GM18498 (cell line): Measurements from ENCODE around the gene HOXB4.

Experiments used
- ATAC-seq: cut with Tn5 transposase; IDR thresholded peaks from one replicate; pipeline ENCODE4 v1.9.1; 2021; ENCODE audit warnings: mild to moderate bottlenecking, moderate library complexity; ENCODE audit not compliant: unreplicated experiment

The HOXB4 gene

GRCh38 chr17:48549914-48550501 lies 28.1 kb downstream of the HOXB4 start:
- ATAC-seq: no peak

GRCh38 chr17:48549281-48549630 lies 28.9 kb downstream of the HOXB4 start:
- no peak for ATAC-seq

- no peak for ATAC-seq
These were observed 29.4 kb downstream of the HOXB4 start for GRCh38 chr17:48548523-48549280.

DNA sequence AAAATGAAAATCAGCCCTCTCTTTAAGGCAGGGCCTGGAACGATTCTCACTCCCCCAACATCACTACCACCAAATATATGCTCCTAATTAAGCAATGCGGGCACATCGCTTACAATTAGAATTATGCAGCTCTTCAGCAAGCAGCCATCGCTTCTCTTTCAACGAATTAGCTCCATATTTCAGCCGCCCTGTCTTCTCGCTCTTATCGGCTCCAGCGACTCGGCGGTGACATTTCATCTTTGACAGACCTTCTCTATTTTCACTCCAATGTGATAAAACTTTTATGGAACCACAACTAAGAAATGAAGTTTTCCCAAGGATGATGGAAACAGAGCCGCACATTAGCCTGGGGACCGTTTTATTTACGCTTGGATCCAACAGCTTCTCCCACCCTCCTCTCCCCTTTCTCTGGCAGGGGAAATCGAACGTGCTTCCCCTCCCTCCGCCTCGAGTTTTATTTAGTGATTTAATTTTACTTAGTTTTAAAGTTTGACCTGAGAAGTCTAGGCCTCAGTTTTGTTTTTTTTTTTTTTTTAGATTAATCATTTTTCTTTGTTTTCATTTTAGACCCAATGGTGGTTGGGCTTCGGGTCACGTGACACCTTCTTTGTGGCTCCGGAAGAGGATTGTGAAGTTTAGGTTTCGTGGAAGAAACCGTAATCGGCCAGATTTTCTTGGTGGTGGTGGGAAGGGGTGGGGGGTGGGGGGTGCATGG lies 30.2 kb downstream of the HOXB4 start:
- ATAC-seq: no peak

- ATAC-seq: no peak
These were observed 31.0 kb downstream of the HOXB4 start for GRCh38 chr17:48546924-48547807.

DNA sequence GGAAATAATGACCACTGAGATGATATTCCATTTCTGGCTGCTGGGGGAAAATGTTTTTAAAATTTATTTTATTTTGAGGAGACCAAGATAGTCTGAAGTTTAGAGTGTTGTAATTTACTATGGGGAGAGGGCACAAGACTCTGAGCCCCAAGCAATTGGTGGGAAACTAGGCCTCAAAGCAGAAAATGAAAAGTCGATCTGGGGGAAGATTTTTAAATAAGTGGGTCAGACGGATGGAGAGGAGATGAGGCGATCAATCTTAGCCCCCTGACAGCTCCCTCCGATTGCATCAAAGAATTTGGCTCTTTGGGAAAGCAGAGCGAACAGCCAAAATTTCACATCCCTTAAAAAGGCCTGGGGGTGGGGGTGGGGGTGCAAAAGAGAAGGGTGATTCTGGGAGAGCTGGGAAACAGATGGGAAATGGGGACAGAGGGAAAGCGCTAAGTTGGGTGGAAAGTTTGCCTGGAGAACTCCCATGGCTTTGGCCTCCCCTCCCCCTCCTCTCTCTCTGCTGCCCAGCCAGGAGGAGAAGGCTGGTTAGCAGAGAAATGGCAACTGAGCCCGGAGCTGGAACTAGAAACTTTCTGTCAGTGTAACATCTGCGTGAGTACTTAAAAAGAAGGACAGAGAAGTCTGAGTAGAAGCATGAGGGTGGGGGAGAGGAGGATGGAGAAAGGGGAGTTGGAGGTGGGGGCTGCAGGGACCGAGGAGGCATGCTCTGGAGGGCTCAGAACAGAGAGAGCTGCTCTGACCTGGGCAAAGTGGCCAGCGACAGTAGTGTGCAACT lies 31.8 kb downstream of the HOXB4 start:
- no peak for ATAC-seq

DNA sequence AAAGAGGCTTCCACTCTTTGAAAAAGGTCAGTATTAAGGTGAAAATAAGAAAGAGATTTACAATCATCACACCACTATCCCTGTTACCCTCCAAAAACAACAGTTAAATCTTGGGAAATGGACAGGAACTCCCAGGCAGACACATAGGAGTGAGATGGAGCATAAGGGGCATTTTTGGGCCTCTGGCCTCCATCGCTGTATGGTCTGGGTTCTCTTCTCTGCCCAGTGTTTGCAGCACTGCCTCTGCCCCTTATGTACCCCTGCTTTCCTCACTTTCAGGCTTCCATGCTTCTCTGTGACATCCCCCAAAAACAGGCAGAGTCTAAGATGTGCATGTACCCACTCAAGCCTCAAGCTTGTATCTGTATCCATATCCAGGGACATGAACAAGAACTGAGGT lies 32.6 kb downstream of the HOXB4 start:
- no peak for ATAC-seq

- ATAC-seq: no peak
These were observed 33.2 kb downstream of the HOXB4 start, which contains the start of gene HOXB2 for GRCh38 chr17:48545022-48545375. TSS of gene HOXB2 (minus strand) at chr17:48545109. CDS start at chr17:48544911, 198 bp downstream.

DNA sequence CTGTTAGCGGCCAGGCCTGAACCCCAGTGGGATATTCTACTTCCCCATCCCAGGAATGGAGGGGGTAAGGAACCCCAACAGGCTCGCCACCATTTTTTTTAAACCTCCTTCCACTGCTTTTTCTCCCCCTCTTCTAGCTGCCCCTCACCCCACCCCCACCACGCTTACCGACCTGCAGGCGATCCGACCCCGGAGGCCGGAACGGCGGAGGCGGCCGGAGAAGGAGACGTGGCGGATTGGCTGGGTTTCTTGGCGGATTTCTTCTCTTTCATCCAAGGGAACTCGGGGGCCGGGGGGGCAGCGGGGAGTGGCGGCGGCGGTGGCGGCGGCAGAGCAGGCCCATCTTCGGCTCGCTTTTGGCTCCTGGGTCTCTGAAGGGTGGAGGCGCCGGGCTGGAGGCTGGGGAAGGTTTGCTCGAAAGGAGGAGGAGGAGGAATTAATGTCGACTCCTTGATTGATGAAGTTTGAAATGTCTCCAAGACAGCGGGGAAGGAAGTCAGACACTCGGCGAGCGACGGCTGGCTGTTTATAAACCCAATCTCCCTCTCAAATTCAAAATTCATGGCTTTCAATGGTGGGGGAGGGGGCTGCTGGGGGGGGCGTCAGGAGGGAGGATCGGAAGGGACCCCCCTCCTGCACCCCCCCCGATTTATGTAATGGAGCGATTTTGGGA lies 33.7 kb downstream of the HOXB4 start:
- no peak for ATAC-seq

GRCh38 chr17:48543854-48544348 lies 34.2 kb downstream of the HOXB4 start:
- ATAC-seq: peak; percentile 32

DNA sequence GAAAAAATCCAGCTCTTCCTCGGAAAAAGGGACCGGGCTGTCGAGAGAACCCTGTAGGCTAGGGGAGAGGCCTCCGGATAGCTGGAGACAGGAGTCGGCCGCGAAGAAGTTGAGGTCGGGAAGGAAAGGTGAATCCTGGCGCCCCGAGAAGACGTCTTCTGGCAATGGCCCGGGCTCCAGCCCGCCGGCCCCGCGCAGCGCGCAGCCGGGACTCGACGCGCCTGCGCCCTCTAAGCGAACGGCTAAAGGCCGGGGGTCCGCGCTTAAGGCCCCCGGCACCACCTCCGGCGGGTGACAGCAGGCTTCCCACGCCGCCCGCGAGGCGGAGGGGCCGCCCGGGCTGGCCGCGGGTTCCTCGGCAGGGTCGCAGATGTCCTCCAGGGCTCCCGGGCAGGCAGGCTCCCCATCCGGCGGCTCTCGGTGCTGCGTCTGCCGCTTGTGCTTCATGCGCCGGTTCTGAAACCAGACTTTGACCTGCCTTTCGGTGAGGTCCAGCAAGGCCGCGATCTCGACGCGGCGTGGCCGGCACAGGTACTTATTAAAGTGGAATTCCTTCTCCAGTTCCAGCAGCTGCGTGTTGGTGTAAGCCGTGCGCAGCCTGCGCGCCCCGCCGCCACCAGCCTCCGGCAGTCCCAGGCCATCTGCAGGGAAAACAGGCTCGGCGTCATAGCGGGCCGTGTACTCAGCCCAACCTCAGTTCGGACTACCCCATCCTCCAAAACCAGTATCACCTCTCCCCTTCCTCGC lies 34.9 kb downstream of the HOXB4 start:
- ATAC-seq: peak; percentile 64

GRCh38 chr17:48542698-48543106 lies 35.4 kb downstream of the HOXB4 start:
- no peak for ATAC-seq

DNA sequence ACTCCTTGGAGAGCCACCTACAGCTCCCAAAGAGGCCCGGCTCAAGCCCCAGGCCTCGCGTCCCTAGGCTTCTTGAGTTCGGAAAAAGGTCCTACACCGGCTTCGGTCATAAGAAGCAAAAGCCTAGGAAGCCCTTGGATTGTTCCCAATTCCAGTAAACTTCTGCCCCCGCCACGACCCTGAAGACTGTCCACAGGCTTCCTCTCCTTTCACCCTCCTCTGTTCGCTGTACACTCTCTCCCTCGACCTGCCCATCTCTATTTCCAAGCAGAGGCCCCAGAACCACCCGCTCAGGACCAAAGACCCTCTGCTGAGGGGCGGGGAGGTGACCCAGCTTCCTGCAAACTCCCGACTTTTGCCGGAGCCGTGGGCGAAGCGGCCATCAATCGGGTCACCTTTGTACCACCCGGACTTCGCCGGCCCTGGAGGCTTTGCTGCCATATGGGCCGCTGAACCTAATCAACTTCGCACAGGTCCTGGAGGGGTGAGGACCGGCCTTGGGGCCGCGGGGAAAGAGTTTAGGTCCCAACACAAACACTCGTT lies 36.0 kb downstream of the HOXB4 start:
- no peak for ATAC-seq

DNA sequence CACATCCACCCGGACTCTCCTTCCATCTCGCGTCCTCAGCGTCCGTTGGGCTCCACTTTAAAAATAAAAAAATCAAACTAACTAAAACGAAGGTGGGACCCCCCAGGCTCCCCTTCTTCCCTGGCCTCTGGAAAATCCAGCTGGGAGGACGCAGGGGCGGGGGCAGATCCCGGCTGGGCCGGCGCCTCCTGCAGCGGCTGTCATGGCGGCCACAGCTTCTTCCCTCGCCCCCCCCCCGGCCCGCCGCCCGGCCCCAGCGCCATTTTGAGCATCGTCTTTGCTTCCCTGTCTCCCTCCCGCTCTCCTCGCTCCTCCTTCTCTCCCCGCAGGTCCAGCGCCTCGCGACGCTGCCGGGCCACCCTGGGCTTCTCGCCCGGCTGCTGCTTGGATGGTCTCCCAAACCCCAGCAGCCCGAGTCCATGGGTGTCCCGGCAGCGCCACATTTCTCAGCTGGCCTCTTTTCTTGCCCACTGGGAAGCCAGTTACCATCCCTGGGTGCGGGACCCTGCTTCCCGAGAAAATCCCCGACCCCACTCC lies 36.5 kb downstream of the HOXB4 start:
- ATAC-seq: no peak

- no peak for ATAC-seq
These were observed 37.0 kb downstream of the HOXB4 start for GRCh38 chr17:48541036-48541576.

- no peak for ATAC-seq
These were observed 37.9 kb downstream of the HOXB4 start for GRCh38 chr17:48540213-48540612.

- ATAC-seq: no peak
These were observed 39.0 kb downstream of the HOXB4 start for GRCh38 chr17:48539177-48539576.

DNA sequence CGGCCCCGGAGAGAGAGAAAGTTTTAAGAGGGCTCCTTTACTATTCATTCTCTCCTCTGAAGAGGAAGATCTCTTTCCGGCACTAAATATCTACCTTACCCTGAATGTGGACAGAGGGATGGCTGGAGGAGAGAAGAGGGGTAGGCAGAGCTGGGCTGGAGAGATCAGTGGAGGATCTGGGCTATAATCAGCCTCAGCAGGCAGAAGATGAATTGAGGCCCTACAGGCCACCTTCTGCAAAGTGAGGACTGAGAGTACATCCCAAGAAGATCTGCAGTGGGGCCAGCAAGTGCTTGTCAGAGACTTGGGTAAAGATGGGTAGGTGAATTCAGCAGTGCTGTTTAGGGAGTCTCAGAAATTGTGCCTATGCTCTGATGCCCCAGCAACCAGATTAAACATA lies 40.8 kb downstream of the HOXB4 start:
- no peak for ATAC-seq
